ENCODE measurements around the gene GAB2. TPM values are rescaled to one million over a fixed set of nuclear protein-coding genes. Genes with fewer than 3 reads are reported as not detected.

GAB2 gene
- total and polyA plus RNA-seq, 10 of the 15 experiments (the other 5 are each of a cell fraction or from before 2014, with no cell fraction given) = 0.69 to 12.6 (median 3.8) TPM

- WGBS (ENCODE audit: insufficient coverage, insufficient replicate concordance, low lambda C conversion rate, missing lambda C conversion rate) = 100% methylated on average over 1 of the region's 1 CpG
- in situ Hi-C loops (cut with MboI) (no loop called here), intact Hi-C loops (cut with micrococcal nuclease; ENCODE audit: unreplicated experiment) (no loop called here)
- FAIRE-seq = no peak
- ChIA-PET CTCF (no interaction called here), RAD21 (ENCODE audit: unreplicated experiment) (no interaction called here), POLR2A (no interaction called here), SMC1A (ENCODE audit: uncharacterized antibody, unreplicated experiment) (no interaction called here)
- no TSS peak for BruUV-seq (replicated peaks)
- Histone ChIP-seq H3K4me2 (ENCODE audit: control insufficient read depth, insufficient read depth) (no peak overlapping the region), H3K4me1 (ENCODE audit: control insufficient read depth, insufficient read depth, low read length) (no peaks in the 10 kb centered on the region), H3K36me3 (ENCODE audit: control insufficient read depth in 2 of 2, insufficient read depth in 2 of 2, low read length in 1 of 2) (no peaks in the 10 kb centered on the region), H3K4me3 (no peak overlapping the region), H3K27ac (ENCODE audit: control insufficient read depth, insufficient read depth) (no peak overlapping the region), H3K9me3 (replicated peaks; ENCODE audit: control insufficient read depth, insufficient read depth, low read length) (no peaks in the 10 kb centered on the region), H3K9ac (ENCODE audit: control insufficient read depth, insufficient read depth, low read length) (no peak overlapping the region), H2AFZ (ENCODE audit: control insufficient read depth, low read depth, low read length) (no peak overlapping the region), H3K79me2 (ENCODE audit: control insufficient read depth, insufficient read depth, low read length) (no peaks in the 10 kb centered on the region), H3K27me3 (replicated peaks in 1 of 2; ENCODE audit: control insufficient read depth in 2 of 2, insufficient read depth in 2 of 2, low read length in 1 of 2) (no peaks in the 10 kb centered on the region), H4K20me1 (ENCODE audit: control insufficient read depth, insufficient read depth) (no peaks in the 10 kb centered on the region)
- no peak for DNase-seq (ENCODE audit: low read depth, low spot score)
- TF ChIP-seq NFYA (IDR thresholded peaks at IDR 0.05; ENCODE audit: borderline replicate concordance, low read depth, low read length) = no peak
- TF ChIP-seq EZH2 (IDR thresholded peaks at IDR 0.05; ENCODE audit: borderline replicate concordance, control insufficient read depth, low read depth, low read length) = no peak
- TF ChIP-seq SPI1 (IDR thresholded peaks at IDR 0.05; ENCODE audit: borderline replicate concordance, insufficient read depth, low read depth, low read length) = no peak
- TF ChIP-seq E2F8 (IDR thresholded peaks at IDR 0.05; ENCODE audit: low read depth, partially characterized antibody) = no peak
- no peak for TF ChIP-seq STAT3 (IDR thresholded peaks at IDR 0.05; ENCODE audit: low read depth, low read length)
- TF ChIP-seq SP1 (IDR thresholded peaks at IDR 0.05; ENCODE audit: low read depth, low read length) = no peak
- no peak for TF ChIP-seq USF2 (IDR thresholded peaks at IDR 0.05; ENCODE audit: borderline replicate concordance, low read depth, low read length)
- TF ChIP-seq E2F4 (IDR thresholded peaks at IDR 0.05; ENCODE audit: low read depth, low read length) = no peak
- no peak for TF ChIP-seq ZNF217 (IDR thresholded peaks at IDR 0.05)
- TF ChIP-seq MTA3 (IDR thresholded peaks at IDR 0.05; ENCODE audit: borderline replicate concordance, low read length) = no peak
- TF ChIP-seq RUNX3 (IDR thresholded peaks at IDR 0.05; ENCODE audit: low read length) = no peak
- TF ChIP-seq CEBPZ (IDR thresholded peaks at IDR 0.05; ENCODE audit: low read depth, low read length) = no peak
- no peak for ATAC-seq
These were observed 134.8 kb downstream of the GAB2 start for GRCh38 chr11:78282821-78283220.
